GM12864 (cell line): ENCODE results near the gene SDC1.
"Not testable (repeated sequence)": the region's sequence is repeated elsewhere in the genome, so short reads cannot be mapped to it uniquely, and the experiment has no call there.

Source experiments
- DNase-seq: peaks from one replicate; pipeline ENCODE4 v3.0.0-alpha.2; 2011; ENCODE audit warnings: low read depth
- H3K4me3 ChIP-seq: 2 replicates; pipeline ENCODE4 v1.5.1; 2011; ENCODE audit warnings: mild to moderate bottlenecking, low read depth, low read length, control low read depth
- TF ChIP-seq, protein P1 (sequence below): IDR thresholded peaks from 2 replicates; pipeline ENCODE4 v1.5.1; 2011; ENCODE audit warnings: low read depth, mild to moderate bottlenecking, moderate library complexity, low read length, control low read depth, inconsistent platforms; ENCODE audit errors: missing control alignments

Gene SDC1, protein sequence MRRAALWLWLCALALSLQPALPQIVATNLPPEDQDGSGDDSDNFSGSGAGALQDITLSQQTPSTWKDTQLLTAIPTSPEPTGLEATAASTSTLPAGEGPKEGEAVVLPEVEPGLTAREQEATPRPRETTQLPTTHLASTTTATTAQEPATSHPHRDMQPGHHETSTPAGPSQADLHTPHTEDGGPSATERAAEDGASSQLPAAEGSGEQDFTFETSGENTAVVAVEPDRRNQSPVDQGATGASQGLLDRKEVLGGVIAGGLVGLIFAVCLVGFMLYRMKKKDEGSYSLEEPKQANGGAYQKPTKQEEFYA

DNA sequence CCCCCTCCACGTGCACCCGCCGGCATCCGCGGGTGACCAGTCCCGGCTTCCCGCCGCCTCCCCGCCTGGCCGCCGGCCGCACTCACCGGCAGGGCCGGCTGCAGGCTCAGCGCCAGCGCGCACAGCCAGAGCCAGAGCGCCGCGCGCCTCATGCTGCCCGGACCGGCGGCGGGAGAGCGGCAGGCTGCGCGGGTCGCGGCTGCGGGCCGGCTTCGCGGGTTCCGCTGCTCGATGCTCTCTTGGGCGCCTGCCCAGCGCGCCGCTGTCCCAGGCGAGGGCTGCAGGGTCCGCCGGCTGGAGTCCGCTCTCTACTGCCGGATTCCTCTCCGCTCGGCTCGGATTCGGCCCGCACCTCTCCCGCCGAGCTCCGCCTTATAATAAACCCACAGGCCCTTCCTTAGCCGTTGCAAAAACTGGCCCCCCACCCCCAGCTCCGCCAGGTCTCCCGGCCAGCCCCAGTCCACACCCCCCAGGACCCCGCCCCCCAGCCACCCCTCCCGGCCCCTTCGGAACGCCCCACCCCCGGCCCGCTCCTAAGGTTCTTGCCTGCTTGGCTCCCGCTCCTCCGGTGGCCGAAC, at the start of gene SDC1:
Gene SDC1, minus strand, starts transcription at position 415 of the 578 bp plus-strand sequence. Its CDS starts 263 bp downstream, at position 152.
- DNase-seq = no peak
- TF ChIP-seq, protein P1, sequence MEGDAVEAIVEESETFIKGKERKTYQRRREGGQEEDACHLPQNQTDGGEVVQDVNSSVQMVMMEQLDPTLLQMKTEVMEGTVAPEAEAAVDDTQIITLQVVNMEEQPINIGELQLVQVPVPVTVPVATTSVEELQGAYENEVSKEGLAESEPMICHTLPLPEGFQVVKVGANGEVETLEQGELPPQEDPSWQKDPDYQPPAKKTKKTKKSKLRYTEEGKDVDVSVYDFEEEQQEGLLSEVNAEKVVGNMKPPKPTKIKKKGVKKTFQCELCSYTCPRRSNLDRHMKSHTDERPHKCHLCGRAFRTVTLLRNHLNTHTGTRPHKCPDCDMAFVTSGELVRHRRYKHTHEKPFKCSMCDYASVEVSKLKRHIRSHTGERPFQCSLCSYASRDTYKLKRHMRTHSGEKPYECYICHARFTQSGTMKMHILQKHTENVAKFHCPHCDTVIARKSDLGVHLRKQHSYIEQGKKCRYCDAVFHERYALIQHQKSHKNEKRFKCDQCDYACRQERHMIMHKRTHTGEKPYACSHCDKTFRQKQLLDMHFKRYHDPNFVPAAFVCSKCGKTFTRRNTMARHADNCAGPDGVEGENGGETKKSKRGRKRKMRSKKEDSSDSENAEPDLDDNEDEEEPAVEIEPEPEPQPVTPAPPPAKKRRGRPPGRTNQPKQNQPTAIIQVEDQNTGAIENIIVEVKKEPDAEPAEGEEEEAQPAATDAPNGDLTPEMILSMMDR = no peak
- H3K4me3 ChIP-seq = peak within 1 kb of the TSS; percentile 87

DNA sequence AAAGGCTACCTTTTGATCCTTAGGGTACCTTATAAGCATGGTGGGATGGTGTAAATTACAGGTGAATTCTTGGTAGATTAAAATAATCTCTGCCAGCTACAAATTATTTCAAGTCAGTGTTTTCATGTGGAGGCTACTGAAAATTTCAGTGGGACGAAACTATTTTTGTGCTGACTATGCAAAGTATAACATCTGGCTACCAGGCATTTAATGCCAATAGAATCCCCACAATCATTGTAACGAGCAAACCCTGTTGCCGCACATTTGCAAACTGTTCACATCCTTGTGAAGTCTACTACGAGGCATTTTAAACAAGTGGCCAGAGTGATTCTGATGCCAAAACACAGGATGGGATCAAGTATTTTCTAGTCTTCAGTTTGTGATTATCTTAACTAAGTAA, 48.1 kb upstream of the SDC1 start:
- no peak for DNase-seq
- no peak overlapping the region for H3K4me3 ChIP-seq
- TF ChIP-seq, protein P1 = no peak

DNA sequence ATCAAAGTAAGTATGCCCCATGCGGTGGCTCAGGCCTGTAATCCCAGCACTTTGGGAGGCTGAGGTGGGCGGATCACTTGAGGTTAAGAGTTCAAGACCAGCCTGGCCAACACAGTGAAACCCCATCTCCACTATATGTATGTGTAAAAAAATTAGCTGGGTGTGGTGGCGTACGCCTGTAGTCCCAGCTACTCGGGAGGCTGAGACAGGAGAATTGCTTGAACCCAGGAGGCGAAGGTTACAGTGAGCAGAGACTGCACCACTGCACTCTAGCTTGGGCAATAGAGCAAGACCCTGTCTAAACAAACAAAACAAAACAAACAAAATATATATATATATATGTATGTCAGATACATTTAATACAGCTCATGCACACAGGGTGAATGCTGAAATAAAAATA, 43.4 kb upstream of the SDC1 start:
- DNase-seq, H3K4me3 ChIP-seq: not testable (repeated sequence)

DNA sequence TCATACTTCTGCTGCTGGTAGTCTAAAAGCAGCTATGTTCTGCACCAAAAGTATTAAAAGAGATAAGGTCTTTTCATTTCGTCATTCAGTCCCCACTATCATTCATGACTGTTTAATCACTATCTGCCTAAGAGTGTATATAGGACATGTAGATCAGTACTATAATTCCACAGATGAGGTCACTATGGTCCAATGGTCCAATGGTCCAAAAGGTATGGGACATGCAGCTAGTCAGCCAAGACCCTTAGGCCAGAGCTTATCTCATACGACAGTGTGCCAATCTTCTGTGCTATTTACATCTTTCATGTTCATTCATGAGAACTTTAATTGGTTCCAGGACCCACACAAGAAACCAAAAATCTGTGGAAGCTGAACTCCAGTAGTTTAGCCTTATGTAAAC, 42.6 kb upstream of the SDC1 start:
- TF ChIP-seq, protein P1 = no peak
- no peak overlapping the region for H3K4me3 ChIP-seq
- no peak for DNase-seq

DNA sequence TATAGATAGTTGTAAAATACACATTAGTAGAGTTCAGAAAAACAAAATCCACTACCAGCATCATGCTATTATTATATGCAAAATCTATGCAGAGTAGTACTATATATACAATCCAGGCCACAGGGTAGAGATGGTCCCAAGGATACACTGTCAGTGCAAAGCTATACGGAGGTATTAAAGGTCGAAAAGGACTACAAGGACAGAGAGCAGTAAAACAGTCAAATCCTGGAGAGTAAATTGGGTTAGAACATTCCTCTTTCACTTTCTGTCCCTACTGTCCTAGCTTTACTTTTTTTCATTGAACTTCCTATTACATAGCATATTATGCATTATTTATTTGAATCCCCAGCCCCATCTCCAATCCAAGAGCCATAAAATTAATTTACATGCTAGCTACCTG, 39.7 kb upstream of the SDC1 start:
- TF ChIP-seq, protein P1 = no peak
- no peak for DNase-seq

DNA sequence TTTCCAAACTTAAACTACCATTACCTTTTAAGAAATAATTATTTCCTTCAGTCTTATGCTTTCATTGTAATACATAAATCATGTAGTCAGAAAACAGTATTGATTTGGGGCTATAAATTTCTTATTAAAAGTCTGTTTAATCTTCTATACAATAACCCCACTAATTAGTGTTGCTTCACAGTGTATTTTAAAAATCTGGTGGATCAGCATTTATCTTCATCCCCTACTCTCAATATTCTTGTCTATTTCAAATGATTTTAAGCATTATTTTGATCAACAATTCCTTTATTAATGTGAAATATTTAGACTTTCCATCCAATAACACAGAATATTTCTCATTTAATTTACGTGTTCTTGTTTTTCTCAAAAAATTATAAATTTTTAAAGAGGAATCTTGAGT, 32.5 kb upstream of the SDC1 start:
- H3K4me3 ChIP-seq = no peak overlapping the region
- no peak for DNase-seq
- TF ChIP-seq, protein P1 = no peak

More for the DNA sequence above, 39.7 kb upstream of the SDC1 start:
- no peak overlapping the region for H3K4me3 ChIP-seq

DNA sequence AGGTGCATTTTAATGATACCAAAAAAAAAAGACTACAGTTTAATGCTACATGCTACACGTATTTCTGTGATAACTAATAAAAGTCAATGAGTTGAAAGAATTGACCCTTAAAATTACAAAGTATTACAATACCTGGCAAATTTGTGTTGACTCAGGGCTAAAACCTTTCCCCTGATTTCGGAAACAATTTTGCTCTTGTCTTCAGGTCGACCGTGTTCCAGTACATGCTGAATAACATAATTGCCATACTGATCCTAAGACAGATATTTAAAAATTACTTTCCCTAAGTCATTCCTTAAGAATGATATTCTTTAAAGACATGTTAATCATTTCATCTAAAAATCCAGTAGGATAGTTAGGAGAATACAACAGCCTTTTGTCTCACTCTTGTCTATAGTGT, 29.8 kb upstream of the SDC1 start:
- TF ChIP-seq, protein P1 = no peak
- H3K4me3 ChIP-seq = no peak overlapping the region
- no peak for DNase-seq
